Measurements from ENCODE around the gene ZBTB47.

Gene ZBTB47

DNA sequence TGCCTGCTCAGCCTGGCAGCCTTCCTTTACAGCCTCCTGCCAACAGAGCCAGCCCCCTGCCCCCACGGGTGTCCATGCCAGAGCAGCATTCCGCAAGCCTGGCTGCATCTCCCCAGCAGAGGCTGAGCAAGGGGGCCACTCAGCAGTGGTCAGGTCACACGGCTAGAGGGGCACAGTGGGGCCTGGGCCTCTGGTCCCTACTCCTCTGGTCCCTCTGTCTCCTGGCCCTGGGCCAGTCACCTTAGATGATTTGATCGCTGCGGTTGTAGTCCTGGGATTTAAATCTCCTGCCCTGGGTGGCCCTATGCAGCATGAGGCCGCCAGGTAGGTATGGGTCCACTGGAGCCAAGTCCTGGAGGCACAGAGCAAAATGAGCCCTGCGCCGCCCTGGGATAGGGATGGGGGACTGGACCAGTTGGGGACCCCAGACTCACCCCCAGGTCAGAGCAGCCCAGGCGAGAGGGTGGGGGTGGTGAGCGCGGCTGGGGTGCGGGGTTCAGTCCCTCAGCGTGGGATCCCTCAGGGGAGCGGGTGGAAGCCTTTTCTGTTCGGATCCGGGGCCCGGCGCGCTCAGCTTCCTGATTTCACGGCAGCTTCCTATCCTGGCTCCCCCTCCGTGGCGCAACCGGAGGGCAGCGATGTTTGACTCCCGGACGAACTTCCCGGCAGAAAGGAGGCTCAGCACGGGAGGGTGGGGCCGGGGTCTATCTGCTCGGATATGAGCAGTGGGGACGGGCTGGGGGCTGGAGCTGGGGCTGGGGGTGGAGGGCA, at the start of gene ZBTB47:
TSS of gene ZBTB47 (plus strand) at position 138 of the 771 bp plus-strand sequence. CDS start 4,659 bp downstream, outside the sequence.
- DNase-seq: peak; percentile 30

DNA sequence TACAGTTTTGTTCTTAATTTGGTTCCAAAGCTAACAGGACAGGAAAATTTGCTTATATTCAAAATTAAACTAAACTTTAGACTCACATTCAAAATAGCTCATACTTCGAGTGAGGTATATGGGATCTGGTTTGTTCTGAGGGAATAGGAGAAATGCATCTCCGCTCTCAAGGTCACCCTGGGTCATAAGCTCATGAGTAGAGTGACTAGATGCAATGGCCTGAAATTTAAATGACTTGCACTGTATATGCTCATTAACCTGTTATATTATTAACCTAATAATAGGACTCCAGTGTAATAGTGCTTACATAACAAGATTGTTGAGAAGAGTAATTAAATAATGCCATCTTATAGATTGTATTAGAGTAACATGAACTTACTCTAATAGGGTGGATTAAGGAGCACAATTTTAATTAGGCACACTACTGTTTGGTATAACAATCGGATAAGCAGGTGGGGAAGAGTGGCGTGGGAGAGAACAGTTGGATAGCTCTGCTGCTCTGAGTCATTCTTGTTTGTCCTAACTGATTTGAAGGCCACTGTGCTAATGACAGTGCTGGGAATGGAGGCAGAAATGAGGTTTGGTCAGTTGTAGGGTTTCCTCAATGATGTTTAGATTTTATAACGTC, 47.8 kb upstream of the ZBTB47 start:
- DNase-seq: no peak

- DNase-seq: peak; percentile 21
These were observed 44.9 kb upstream of the ZBTB47 start for GRCh38 chr3:42608581-42608980.

DNA sequence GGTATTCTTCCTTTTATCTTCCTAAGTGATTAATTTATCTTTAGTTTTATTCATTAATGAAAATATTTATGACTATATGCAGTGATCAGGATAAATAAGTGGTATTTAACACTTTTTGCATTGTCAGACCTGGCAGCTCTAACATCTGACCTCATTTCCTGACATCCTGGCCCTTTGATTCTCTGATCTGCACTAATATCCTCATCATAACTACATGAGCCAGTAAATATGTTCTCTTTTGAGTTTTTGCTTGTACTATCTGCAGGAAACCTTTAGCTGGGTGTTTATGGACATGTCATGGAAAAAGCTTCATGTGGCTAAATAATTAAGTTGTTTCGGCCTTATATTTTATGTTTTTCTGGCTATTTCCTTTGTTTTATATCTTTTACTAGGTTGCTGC, 42.5 kb upstream of the ZBTB47 start:
- DNase-seq: no peak

GRCh38 chr3:42612217-42612616, 41.3 kb upstream of the ZBTB47 start:
- no peak for DNase-seq

DNA sequence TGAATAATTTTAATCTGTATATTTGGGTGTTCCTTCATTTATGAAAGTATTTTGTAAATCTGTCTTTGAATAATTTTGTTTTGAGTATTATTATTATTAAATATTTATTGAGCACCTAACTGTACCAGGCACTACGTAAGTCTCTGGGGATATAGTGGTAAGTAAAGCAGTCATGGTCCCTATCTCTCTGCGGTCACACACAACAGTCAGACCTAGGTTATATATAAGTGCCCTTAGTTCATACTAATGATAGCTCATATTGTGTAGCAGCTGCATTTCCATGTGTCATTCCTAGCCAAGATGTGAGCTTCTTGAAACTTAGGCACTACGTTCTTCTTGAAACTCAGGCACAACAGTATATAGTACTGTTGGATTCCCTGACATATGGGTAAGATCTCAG, 40.6 kb upstream of the ZBTB47 start:
- DNase-seq: no peak

DNA sequence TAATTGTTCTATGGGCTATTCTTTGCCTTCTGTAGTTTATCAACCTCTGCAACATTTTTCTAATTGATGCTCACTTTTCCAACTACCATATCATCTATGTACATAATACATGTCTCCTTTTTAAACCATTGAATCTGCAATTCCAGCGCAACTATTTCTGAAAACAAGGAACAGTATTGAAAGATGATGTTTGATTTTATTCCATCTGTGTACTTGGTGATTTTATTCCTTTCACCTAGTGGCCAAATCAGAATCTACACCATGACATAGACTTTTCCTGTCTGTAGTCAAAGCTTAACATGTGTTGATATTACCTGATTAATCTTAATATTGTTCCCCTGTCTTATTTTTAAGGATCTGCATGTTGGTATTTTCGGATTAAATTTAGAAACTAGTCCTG, 40.0 kb upstream of the ZBTB47 start:
- no peak for DNase-seq

GRCh38 chr3:42631620-42632019, 21.9 kb upstream of the ZBTB47 start:
- no peak for DNase-seq

DNA sequence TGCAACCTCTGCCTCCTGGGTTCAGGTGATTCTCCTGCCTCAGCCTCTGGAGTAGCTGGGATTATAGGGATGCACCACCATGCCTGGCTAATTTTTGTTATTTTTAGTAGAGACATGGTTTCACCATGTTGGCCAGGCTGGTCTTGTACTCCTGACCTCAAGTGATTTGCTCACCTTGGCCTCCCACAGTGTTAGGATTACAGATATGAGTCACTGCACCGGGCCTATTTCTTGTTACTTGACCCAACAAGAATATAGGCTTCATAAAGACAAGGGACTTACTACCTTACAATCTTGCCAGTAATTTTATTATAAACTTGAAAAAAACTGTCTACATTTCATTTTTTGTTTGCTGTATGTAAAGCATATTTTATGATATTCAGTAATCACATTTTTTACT, 21.4 kb upstream of the ZBTB47 start:
- DNase-seq: no peak

DNA sequence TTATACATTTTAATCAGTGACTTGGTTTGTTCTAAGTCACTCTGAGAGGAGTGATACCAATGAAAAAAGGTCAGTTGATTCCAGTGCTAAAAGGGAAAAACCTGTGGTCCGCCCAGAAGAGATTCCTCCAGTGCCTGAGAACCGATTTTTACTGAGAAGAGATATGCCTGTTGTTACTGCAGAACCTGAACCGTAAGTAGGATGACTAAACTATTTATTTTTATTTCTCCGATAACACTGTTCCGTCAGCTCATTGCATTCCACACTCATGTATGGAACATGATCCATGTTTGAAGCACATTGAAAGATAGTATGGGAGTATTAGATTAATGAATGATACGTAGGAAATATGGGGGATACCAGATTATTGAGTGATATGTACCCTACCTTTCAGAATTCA, 20.0 kb upstream of the ZBTB47 start:
- no peak for DNase-seq

DNA sequence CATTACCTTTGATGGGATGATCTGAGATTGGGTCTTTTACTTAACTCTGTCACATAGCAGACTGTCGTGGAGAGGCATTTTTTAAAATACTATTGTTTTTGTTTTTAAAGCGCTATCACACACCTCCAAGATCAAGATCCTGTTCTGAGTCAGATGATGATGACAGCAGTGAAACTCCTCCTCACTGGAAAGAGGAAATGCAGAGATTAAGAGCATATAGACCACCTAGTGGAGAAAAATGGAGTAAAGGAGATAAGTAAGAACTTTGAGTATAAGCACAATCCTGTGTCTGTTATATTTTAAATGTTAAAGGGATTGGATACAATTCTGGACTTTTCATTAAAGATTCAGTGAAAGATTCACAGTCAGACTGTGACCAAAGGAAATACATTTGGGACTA, 18.4 kb upstream of the ZBTB47 start:
- DNase-seq: peak; percentile 33

GRCh38 chr3:42637001-42637400, 16.5 kb upstream of the ZBTB47 start:
- DNase-seq: no peak

DNA sequence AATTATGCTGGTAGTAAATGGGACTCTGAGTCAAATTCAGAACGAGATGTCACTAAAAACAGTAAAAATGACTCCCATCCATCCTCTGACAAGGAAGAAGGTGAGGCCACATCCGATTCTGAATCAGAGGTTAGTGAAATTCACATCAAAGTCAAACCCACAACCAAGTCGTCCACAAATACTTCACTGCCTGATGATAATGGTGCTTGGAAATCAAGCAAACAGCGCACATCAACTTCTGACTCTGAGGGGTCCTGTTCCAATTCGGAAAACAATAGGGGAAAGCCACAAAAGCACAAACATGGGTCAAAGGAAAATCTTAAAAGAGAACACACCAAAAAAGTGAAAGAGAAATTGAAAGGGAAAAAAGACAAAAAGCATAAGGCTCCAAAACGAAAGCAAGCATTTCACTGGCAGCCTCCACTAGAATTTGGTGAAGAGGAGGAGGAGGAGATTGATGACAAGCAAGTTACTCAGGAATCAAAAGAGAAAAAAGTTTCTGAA, 15.1 kb upstream of the ZBTB47 start:
- DNase-seq: no peak

GRCh38 chr3:42639192-42639591, 14.3 kb upstream of the ZBTB47 start:
- DNase-seq: no peak

DNA sequence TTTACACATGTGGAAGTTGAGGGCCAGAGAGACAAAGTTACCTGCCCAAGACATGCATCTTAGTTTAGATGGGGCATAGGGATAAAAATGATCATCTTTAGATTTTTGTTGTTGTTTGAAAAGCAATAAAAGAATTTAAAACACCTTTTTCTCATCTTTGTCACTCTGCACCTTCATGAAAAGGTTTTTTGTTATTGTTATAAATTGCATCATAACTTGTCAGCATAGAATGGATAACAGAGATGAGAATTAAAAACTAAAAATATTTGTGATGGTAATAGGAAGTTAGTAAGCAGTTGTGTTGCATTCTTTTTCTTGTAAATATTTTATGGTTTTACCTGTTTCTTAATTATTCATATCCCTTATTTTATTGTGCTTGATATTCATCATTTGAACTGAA, 13.4 kb upstream of the ZBTB47 start:
- DNase-seq: no peak

- DNase-seq: no peak
These were observed 12.6 kb upstream of the ZBTB47 start for GRCh38 chr3:42640771-42641370.

GRCh38 chr3:42647821-42648459, 5.6 kb upstream of the ZBTB47 start:
- no peak for DNase-seq

DNA sequence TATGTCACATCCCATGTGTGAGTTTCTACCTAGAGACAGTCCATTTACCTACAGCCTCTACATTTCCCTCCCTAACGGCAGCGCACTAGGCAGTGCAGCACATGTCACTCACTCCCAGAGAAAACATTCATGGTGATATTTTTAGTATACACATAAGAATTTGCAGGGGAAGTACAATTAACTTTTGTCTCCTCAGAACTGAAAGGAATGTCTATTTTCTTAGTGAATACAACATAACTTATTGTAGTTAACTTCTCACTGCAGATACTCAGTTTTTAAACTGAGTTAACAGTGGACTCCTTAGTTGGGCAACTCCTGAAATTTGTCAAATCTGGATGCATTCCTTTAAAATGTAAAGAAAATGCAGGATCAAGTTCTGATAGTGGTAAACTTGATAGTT, 4.5 kb upstream of the ZBTB47 start:
- no peak for DNase-seq

DNA sequence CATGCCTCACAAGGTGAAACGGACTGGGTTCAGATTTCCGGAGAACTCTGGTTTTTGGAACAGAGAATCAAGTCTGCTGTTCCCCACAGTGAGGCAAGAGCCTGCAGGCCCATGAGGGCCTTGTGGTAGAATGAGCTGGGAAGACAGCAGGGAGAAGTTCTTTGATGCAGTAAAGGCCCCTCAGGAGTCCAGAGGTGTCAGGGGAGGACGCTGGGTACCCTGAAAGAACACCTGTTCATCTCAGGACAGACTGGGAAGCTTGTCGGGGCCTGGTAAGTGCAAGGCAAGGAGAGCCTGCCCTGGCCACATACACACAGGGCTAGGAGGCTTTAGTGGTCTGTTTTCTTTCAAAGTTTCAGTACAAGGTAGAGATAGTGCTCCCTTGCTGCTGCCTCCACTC, 3.7 kb upstream of the ZBTB47 start:
- DNase-seq: no peak

DNA sequence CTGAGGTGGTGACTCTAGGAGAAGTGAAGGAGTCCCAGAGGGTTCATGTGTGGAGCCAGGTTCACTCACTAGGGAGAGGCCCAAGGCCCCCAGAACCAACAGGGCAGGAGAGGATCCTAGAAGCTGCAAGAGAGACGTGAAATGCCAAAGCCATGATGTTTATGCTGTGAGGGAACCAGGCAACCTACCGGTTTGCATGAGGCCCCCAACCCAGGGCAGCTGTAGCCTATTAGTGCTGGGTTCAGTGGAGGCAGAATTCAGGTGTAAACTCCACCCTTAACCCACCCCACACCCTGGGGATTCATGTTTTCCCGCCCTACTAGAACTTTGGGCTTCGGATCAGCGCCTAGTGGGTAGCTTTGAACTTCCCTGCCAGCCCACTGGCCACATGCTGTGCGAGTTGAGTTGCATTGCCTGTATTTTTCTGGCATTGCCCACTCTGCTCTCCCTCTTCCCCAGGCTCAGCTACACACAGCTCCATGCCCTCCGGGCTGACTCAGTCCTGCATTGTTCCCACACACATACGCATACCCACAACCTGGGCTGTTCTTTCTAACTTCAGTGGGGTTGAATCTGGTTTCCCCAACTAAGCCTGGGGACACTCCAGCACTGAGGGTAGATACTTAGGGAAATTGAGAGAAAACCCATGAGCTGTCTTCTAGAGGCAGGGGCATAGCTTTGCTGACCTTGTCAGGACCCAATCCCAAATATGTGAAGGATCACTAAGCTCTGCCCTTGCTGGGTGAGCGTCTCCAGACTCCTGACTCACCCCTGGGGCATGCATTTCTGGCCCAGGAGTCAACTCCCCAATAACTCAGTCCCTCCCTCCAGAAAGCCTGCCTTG, 2.0 kb upstream of the ZBTB47 start:
- peak; percentile 73 for DNase-seq

DNA sequence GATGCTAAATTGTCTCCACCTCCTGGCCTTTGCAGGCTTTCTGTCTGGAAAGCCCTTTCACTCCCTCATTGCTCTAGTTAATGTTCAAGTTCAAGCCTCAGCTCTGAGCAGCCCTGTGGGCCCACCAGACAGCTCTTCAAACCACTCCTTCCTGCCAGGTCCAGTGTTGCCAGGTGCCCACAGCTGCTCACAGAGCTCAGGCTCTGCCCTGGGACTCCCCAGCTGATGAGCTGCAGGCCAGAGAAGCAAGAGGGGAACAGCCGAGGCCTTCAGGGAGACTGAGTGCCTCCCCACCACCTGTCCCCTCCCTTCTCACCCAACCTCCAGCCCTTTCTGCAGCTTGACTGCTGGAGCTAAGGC, 1.3 kb upstream of the ZBTB47 start:
- no peak for DNase-seq

- peak; percentile 76 for DNase-seq
These were observed 740 bp upstream of the ZBTB47 start for GRCh38 chr3:42652611-42653302.
